BE2C (cell line): ENCODE results near the gene ZSWIM1.

ENCODE experiments used
- DNase-seq: peaks from one replicate; pipeline ENCODE4 v3.0.0-alpha.2; 2020
- H3K27me3 ChIP-seq: fragments of 250-450 bp; sonication (Bioruptor Pico); 2 replicates; pipeline ENCODE4 v1.5.1; 2020; ENCODE audit warnings: mild to moderate bottlenecking
- H3K36me3 ChIP-seq: fragments of 250-450 bp; sonication (Bioruptor Pico); 2 replicates; pipeline ENCODE4 v1.5.1; 2020; ENCODE audit warnings: mild to moderate bottlenecking
- H3K4me1 ChIP-seq: fragments of 250-450 bp; sonication (Bioruptor Pico); 2 replicates; pipeline ENCODE4 v1.5.1; 2020
- H3K4me3 ChIP-seq: 2 replicates; pipeline ENCODE4 v1.5.1; 2011; ENCODE audit warnings: low read depth, low read length
- H3K9me3 ChIP-seq: fragments of 250-450 bp; sonication (Bioruptor Pico); 2 replicates; pipeline ENCODE4 v1.5.1; 2020
- CTCF ChIP-seq: IDR thresholded peaks from 2 replicates; pipeline ENCODE4 v1.5.1; 2012; ENCODE audit warnings: mild to moderate bottlenecking, low read depth, low read length

The ZSWIM1 gene

GRCh38 chr20:45859916-45860315 is 21.1 kb upstream of the ZSWIM1 start:
- H3K4me3 ChIP-seq = no peak overlapping the region
- no peaks in the 10 kb centered on the region for H3K9me3 ChIP-seq
- H3K27me3 ChIP-seq = no peaks in the 10 kb centered on the region
- H3K36me3 ChIP-seq = no peaks in the 10 kb centered on the region
- no peak for DNase-seq
- no peak for TF ChIP-seq CTCF
- H3K4me1 ChIP-seq = peaks cover 3% of the 10 kb centered on the region; the same call in 1 of the 2 replicates

- TF ChIP-seq CTCF = no peak
- no peak for DNase-seq
- H3K27me3 ChIP-seq = no peaks in the 10 kb centered on the region
These were observed 20.3 kb upstream of the ZSWIM1 start for GRCh38 chr20:45860560-45861220.

GRCh38 chr20:45861221-45862075 is 19.6 kb upstream of the ZSWIM1 start:
- no peaks in the 10 kb centered on the region for H3K27me3 ChIP-seq
- no peaks in the 10 kb centered on the region for H3K36me3 ChIP-seq
- H3K9me3 ChIP-seq = no peaks in the 10 kb centered on the region
- peak; percentile 52 for DNase-seq
- no peak for TF ChIP-seq CTCF
- no peak overlapping the region for H3K4me3 ChIP-seq
- H3K4me1 ChIP-seq = peaks cover 3% of the 10 kb centered on the region; the same call in 1 of the 2 replicates

More at GRCh38 chr20:45860560-45861220, 20.3 kb upstream of the ZSWIM1 start:
- H3K9me3 ChIP-seq = no peaks in the 10 kb centered on the region
- H3K36me3 ChIP-seq = no peaks in the 10 kb centered on the region
- no peak overlapping the region for H3K4me3 ChIP-seq
- peaks cover 3% of the 10 kb centered on the region; the same call in 1 of the 2 replicates for H3K4me1 ChIP-seq

- H3K36me3 ChIP-seq = no peaks in the 10 kb centered on the region
- no peak for TF ChIP-seq CTCF
- H3K4me3 ChIP-seq = no peak overlapping the region
- H3K27me3 ChIP-seq = no peaks in the 10 kb centered on the region
- H3K4me1 ChIP-seq = peaks cover 3% of the 10 kb centered on the region; the same call in 1 of the 2 replicates
- H3K9me3 ChIP-seq = no peaks in the 10 kb centered on the region
- DNase-seq = no peak
These were observed 17.2 kb upstream of the ZSWIM1 start for GRCh38 chr20:45863543-45864470.

- H3K4me1 ChIP-seq = no peaks in the 10 kb centered on the region
- H3K27me3 ChIP-seq = no peaks in the 10 kb centered on the region
- no peaks in the 10 kb centered on the region for H3K9me3 ChIP-seq
- no peaks in the 10 kb centered on the region for H3K36me3 ChIP-seq
- no peak overlapping the region for H3K4me3 ChIP-seq
- no peak for DNase-seq
- TF ChIP-seq CTCF = no peak
These were observed 14.6 kb upstream of the ZSWIM1 start for GRCh38 chr20:45866454-45866853.
